ENCODE measurements around the gene FRS3.

Gene FRS3

DNA sequence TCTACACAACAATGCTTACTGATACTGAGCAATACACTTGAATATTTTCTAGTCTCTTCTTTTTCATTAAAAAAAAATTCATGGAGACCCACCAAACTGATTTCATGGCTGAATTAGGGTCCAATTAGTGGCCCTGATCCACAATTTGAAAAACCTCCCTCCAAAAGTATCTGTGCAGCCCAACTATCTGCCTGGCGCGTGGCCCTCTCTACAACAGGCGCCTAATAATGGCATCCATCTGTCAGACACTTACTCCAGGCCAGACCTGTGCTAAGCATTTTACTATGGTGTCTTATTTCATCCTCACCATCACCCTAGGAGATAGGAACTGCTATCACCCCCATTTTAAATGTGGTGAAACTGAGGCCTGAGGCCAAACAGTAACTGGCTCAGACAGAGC, 58.3 kb downstream of the FRS3 start:
- Histone ChIP-seq H3K9me3 (ENCODE audit: insufficient read depth, low read length) (no peaks in the 10 kb centered on the region), H3K4me2 (ENCODE audit: low read depth, low read length, poor library complexity, severe bottlenecking) (no peak overlapping the region), H3K27me3 (ENCODE audit: low read length) (no peaks in the 10 kb centered on the region), H3K9ac (ENCODE audit: low read length) (no peak overlapping the region), H4K20me1 (ENCODE audit: low read depth, low read length) (no peaks in the 10 kb centered on the region), H3K79me2 (ENCODE audit: insufficient read depth, low read length) (peaks cover 100% of the 10 kb centered on the region), H3K4me3 (ENCODE audit: insufficient read depth, low read length, poor library complexity, severe bottlenecking) (no peak overlapping the region), H3K27ac (ENCODE audit: low read depth, low read length) (peak overlapping the region; percentile 30; the same call in 1 of the 2 replicates), H3K36me3 (ENCODE audit: low read length) (no peaks in the 10 kb centered on the region), H2AFZ (ENCODE audit: low read depth, low read length, severe bottlenecking) (no peak overlapping the region), H3F3A (ENCODE audit: insufficient read depth) (peaks cover 28% of the 10 kb centered on the region), H3K9me2 (replicated peaks; ENCODE audit: insufficient read depth, low read length) (no peaks in the 10 kb centered on the region)
- TF ChIP-seq EZH2phosphoT487 (conservative IDR thresholded peaks at IDR 0.05; ENCODE audit: low read length), result no peak
- TF ChIP-seq, protein P1, sequence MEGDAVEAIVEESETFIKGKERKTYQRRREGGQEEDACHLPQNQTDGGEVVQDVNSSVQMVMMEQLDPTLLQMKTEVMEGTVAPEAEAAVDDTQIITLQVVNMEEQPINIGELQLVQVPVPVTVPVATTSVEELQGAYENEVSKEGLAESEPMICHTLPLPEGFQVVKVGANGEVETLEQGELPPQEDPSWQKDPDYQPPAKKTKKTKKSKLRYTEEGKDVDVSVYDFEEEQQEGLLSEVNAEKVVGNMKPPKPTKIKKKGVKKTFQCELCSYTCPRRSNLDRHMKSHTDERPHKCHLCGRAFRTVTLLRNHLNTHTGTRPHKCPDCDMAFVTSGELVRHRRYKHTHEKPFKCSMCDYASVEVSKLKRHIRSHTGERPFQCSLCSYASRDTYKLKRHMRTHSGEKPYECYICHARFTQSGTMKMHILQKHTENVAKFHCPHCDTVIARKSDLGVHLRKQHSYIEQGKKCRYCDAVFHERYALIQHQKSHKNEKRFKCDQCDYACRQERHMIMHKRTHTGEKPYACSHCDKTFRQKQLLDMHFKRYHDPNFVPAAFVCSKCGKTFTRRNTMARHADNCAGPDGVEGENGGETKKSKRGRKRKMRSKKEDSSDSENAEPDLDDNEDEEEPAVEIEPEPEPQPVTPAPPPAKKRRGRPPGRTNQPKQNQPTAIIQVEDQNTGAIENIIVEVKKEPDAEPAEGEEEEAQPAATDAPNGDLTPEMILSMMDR (IDR thresholded peaks at IDR 0.05; ENCODE audit: insufficient read depth, low read length, poor library complexity, severe bottlenecking), result no peak

DNA sequence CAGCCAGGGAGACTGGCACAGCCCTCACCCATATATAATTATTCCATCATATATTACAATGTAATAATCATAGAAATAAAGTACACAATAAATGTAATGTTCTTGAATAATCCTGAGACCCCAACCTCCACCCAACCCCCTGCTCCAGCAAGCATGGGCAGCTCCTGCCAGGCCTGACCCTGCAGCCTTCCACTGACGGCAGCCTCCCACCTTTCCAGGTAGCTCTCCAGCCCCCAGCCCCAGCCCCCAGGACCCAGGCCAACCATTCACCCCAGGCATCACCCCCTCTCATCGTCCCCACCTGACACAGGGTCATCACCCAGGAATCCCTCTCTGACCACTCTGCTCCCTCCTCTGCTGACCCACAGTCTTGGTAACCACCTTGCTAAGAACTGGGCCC, 58.9 kb downstream of the FRS3 start:
- Histone ChIP-seq H3K79me2 (ENCODE audit: insufficient read depth, low read length) (peaks cover 100% of the 10 kb centered on the region), H4K20me1 (ENCODE audit: low read depth, low read length) (no peaks in the 10 kb centered on the region), H3K9me2 (replicated peaks; ENCODE audit: insufficient read depth, low read length) (no peaks in the 10 kb centered on the region), H2AFZ (ENCODE audit: low read depth, low read length, severe bottlenecking) (no peak overlapping the region), H3K27ac (ENCODE audit: low read depth, low read length) (no peak overlapping the region), H3K4me2 (ENCODE audit: low read depth, low read length, poor library complexity, severe bottlenecking) (peak overlapping the region; percentile 8), H3K27me3 (ENCODE audit: low read length) (no peaks in the 10 kb centered on the region), H3K36me3 (ENCODE audit: low read length) (no peaks in the 10 kb centered on the region), H3F3A (ENCODE audit: insufficient read depth) (peaks cover 33% of the 10 kb centered on the region), H3K9me3 (ENCODE audit: insufficient read depth, low read length) (no peaks in the 10 kb centered on the region), H3K9ac (ENCODE audit: low read length) (no peak overlapping the region; the same call in 1 of the 2 replicates), H3K4me3 (ENCODE audit: insufficient read depth, low read length, poor library complexity, severe bottlenecking) (no peak overlapping the region)
- TF ChIP-seq, protein P1 (IDR thresholded peaks at IDR 0.05; ENCODE audit: insufficient read depth, low read length, poor library complexity, severe bottlenecking), result no peak
- no peak for TF ChIP-seq EZH2phosphoT487 (conservative IDR thresholded peaks at IDR 0.05; ENCODE audit: low read length)

DNA sequence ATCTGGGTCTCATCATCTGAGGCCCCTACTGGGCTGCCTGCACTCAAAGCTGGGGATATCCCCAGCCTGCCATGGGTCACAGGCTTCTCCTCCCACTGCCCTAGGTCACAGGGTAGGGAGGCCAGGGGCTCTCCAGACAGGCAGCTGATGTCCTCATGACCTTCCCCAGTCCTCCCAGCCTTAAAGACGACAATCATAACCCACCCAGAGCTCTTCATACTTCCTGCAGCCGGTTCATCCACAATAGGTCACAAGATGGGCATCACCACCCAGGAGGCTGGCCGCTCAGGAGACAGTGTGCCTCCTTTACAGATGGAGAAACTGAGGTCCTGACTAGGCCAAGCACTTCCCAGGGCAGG, 59.5 kb downstream of the FRS3 start:
- peaks cover 36% of the 10 kb centered on the region for H3F3A ChIP-seq (ENCODE audit: insufficient read depth)
- no peaks in the 10 kb centered on the region for H3K36me3 ChIP-seq (ENCODE audit: low read length)
- H3K27me3 ChIP-seq (ENCODE audit: low read length), result no peaks in the 10 kb centered on the region
- H2AFZ ChIP-seq (ENCODE audit: low read depth, low read length, severe bottlenecking), result no peak overlapping the region
- no peaks in the 10 kb centered on the region for H3K9me2 ChIP-seq (replicated peaks; ENCODE audit: insufficient read depth, low read length)
- H3K79me2 ChIP-seq (ENCODE audit: insufficient read depth, low read length), result peaks cover 99% of the 10 kb centered on the region
- H3K4me2 ChIP-seq (ENCODE audit: low read depth, low read length, poor library complexity, severe bottlenecking), result peak overlapping the region; percentile 8
- peak overlapping the region; percentile 19 for H3K27ac ChIP-seq (ENCODE audit: low read depth, low read length)
- TF ChIP-seq, protein P1 (IDR thresholded peaks at IDR 0.05; ENCODE audit: insufficient read depth, low read length, poor library complexity, severe bottlenecking), result no peak
- TF ChIP-seq EZH2phosphoT487 (conservative IDR thresholded peaks at IDR 0.05; ENCODE audit: low read length), result no peak
- H4K20me1 ChIP-seq (ENCODE audit: low read depth, low read length), result no peaks in the 10 kb centered on the region
- H3K9me3 ChIP-seq (ENCODE audit: insufficient read depth, low read length), result no peaks in the 10 kb centered on the region
- peak overlapping the region; percentile 4; the same call in 1 of the 2 replicates for H3K9ac ChIP-seq (ENCODE audit: low read length)
- H3K4me3 ChIP-seq (ENCODE audit: insufficient read depth, low read length, poor library complexity, severe bottlenecking), result no peak overlapping the region
